ENCODE measurements around the gene FKBP14. TPM values are rescaled to one million over a fixed set of nuclear protein-coding genes. Genes with fewer than 3 reads are reported as not detected.

Gene FKBP14
- total RNA-seq, 1 experiment from 2014 or later = 11.5 TPM

DNA sequence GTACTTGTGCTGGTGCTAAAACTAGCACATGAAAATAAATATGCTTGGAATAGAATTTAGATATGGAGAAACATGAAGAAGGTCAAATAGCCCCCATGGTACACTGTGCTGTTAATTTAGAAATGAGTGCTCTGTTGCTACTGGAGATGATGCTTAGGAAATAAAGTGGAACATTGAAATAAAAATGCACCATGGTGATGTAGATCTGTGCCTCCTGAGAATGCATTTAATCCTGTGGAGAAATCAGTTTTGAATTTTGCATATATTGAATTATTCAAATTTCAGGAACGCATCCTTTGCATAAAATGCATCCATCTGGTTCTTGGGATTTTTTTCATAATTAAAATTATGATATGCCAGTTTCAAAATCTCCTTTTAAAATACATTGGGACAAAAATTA, 46.2 kb upstream of the FKBP14 start:
- no peak for TF ChIP-seq CTCF (conservative IDR thresholded peaks at IDR 0.05)
- Histone ChIP-seq H4K20me1 (ENCODE audit: control insufficient read depth, insufficient read depth, insufficient read length) (no peaks in the 10 kb centered on the region), H2BK12ac (ENCODE audit: insufficient read length, low read depth, low read length) (no peak overlapping the region), H3K23me2 (ENCODE audit: insufficient read length, low read depth, low read length, poor library complexity, severe bottlenecking) (no peaks in the 10 kb centered on the region), H2BK20ac (ENCODE audit: low read depth, low read length, poor library complexity, severe bottlenecking) (no peak overlapping the region), H3K27ac (ENCODE audit: insufficient read length, low read depth, low read length) (no peak overlapping the region), H3K9ac (ENCODE audit: extremely low read depth, insufficient read length, low read length) (no peak overlapping the region), H2AFZ (ENCODE audit: low read length) (no peak overlapping the region), H3K14ac (ENCODE audit: insufficient read depth, low read length) (no peak overlapping the region), H2BK120ac (ENCODE audit: low read depth, low read length, poor library complexity, severe bottlenecking) (no peak overlapping the region), H2AK5ac (ENCODE audit: insufficient read length, low read length) (no peak overlapping the region), H2BK15ac (ENCODE audit: low read depth, low read length) (no peak overlapping the region), H3K4me2 (ENCODE audit: insufficient read depth, insufficient read length, low read length) (no peak overlapping the region), H3K4ac (ENCODE audit: low read depth, low read length) (no peak overlapping the region), H3T11ph (ENCODE audit: low read length) (no peak overlapping the region), H3K79me1 (ENCODE audit: insufficient read depth, low read depth, low read length, poor library complexity, severe bottlenecking) (no peaks in the 10 kb centered on the region), H4K91ac (ENCODE audit: insufficient read length, low read depth, low read length) (no peak overlapping the region), H3K18ac (ENCODE audit: insufficient read length, low read depth, low read length) (no peak overlapping the region), H3K27me3 (ENCODE audit: insufficient read depth, low read length) (no peaks in the 10 kb centered on the region), H3K4me1 (ENCODE audit: insufficient read depth, low read length) (no peaks in the 10 kb centered on the region), H2BK5ac (ENCODE audit: insufficient read length, low read length) (no peak overlapping the region), H4K5ac (ENCODE audit: insufficient read length, low read depth, low read length) (no peak overlapping the region), H3K79me2 (ENCODE audit: insufficient read depth, low read length) (no peaks in the 10 kb centered on the region), H3K56ac (ENCODE audit: insufficient read length, low read depth, low read length) (no peak overlapping the region), H3K9me3 (ENCODE audit: control insufficient read depth, low read depth, low read length) (no peaks in the 10 kb centered on the region), H3K23ac (ENCODE audit: insufficient read length, low read depth, low read length) (no peak overlapping the region), H4K8ac (replicated peaks; ENCODE audit: insufficient read length, low read depth, low read length) (no peak overlapping the region)
- WGBS (ENCODE audit: extremely low coverage, insufficient read length, low lambda C conversion rate) = no CpG with 5 or more reads among the region's 1 CpG
- Mint-ChIP-seq H3K4me1 (peaks cover 4 to 9% of the 10 kb centered on the region in 2 experiments; a peak in 3 of 4 replicates), H3K27me3 (ENCODE audit: low read depth) (no peaks in the 10 kb centered on the region), H3K9me3 (no peaks in the 10 kb centered on the region), H3K36me3 (ENCODE audit: insufficient read depth in 1 of 3, low read depth in 3 of 3) (peaks cover 2 to 12% (median 12%) of the 10 kb centered on the region in 3 experiments; a peak in 6 of 7 replicates), H3K27ac (no peak overlapping the region), H3K4me3 (no peak overlapping the region)
- DNase-seq = no peak

All from H9 (cell line).